OCI-LY1 (cell line): Measurements from ENCODE around the gene NOVA1.

ENCODE experiments used
- CTCF ChIP-seq: fragments of 200-600 bp; sonication (generic), shearing (Covaris generic); IDR thresholded peaks from 2 replicates; pipeline ENCODE4 v1.5.1; 2017; ENCODE audit warnings: mild to moderate bottlenecking, antibody characterized with exemption, low read length, moderate library complexity, mixed read lengths
- EZH2 ChIP-seq: fragments of 200-600 bp; sonication (generic), shearing (Covaris generic); IDR thresholded peaks from 2 replicates; pipeline ENCODE4 v1.8.0; 2017; ENCODE audit warnings: borderline replicate concordance, mixed run types, mild to moderate bottlenecking, antibody characterized with exemption, low read length, moderate library complexity, mixed read lengths

- no peak for TF ChIP-seq CTCF
- no peak for TF ChIP-seq EZH2
Measured at GRCh38 chr14:26444822-26445221, 153.0 kb downstream of the NOVA1 start.
